Body of pancreas (tissue), 4 donors: ENCODE measurements around the gene PAPOLA.

Experiments
- POLR2A ChIP-seq, 3 donors: fragments of 450-650 bp; IDR thresholded peaks; one replicate each; pipeline ENCODE4 v1.6.1; 2016; ENCODE audit warnings: antibody characterized with exemption in 3 of 3, mild to moderate bottlenecking in 2 of 3
- TF ChIP-seq, protein P1 (sequence below), 7 experiments: fragments of 450-650 bp in 4 of 7; fragments of 200-600 bp in 3 of 7; sonication (generic) in 3 of 7; IDR thresholded peaks; one replicate each; pipeline ENCODE4 v1.5.1; 2016 to 2019; ENCODE audit warnings: antibody characterized with exemption in 7 of 7

DNA sequence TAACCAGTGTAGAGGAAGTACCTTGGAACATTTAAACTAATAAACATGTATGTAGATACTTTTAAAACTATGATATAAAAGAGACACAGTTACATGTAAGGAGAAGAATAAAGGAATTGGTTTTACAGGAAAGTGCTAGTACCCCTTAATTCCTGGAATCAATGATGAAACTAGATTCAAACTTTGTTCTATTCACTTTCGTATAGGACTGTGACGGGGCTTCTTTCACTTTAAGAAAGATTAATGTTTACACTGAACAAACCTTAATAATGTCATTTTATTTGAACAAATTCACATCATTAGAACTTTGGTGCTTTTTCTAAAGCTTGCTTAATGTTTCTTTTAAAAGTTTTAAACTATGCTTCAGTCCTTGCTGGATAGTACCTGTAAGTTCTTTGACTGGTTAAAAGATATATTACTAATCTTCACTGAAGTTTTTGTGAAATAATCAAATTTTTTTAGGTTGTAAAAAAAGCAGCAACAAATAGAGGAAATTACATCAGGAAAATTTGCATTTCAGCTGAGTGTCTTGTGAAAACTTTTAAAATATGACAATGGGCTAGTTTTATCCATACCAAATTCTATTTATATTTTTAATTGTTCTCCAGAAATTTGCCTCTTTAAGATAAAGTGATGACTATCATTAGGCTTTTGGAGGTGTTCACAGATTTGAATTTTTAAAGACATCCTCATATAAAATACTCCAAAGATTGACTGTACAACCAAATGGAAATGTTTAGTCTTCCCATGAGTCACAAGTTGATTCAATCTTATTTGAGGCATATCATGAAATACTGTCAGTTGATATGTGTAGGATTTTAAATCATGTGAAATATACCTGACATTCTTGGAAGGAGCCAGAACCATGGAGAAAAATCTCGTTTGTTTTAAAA, 36.2 kb downstream of the PAPOLA start:
- TF ChIP-seq, protein P1, sequence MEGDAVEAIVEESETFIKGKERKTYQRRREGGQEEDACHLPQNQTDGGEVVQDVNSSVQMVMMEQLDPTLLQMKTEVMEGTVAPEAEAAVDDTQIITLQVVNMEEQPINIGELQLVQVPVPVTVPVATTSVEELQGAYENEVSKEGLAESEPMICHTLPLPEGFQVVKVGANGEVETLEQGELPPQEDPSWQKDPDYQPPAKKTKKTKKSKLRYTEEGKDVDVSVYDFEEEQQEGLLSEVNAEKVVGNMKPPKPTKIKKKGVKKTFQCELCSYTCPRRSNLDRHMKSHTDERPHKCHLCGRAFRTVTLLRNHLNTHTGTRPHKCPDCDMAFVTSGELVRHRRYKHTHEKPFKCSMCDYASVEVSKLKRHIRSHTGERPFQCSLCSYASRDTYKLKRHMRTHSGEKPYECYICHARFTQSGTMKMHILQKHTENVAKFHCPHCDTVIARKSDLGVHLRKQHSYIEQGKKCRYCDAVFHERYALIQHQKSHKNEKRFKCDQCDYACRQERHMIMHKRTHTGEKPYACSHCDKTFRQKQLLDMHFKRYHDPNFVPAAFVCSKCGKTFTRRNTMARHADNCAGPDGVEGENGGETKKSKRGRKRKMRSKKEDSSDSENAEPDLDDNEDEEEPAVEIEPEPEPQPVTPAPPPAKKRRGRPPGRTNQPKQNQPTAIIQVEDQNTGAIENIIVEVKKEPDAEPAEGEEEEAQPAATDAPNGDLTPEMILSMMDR (IDR thresholded peaks at IDR 0.05) = no peak
- no peak for TF ChIP-seq POLR2A (IDR thresholded peaks at IDR 0.05)
